Smooth muscle cell (in vitro differentiated cells): ENCODE measurements around the gene LIAS. TPM values are rescaled to one million over a fixed set of nuclear protein-coding genes. Genes with fewer than 3 reads are reported as not detected.
"Not testable (repeated sequence)": the region's sequence is repeated elsewhere in the genome, so short reads cannot be mapped to it uniquely, and the experiment has no call there.

Experiments used
- DNase-seq: peaks from one replicate; lab custom pipeline; 2025; ENCODE audit not compliant: unreplicated experiment; lab: John Stamatoyannopoulos, UW
- H2AFZ ChIP-seq: fragments of 200-600 bp; sonication (generic); 2 replicates; pipeline ENCODE4 v1.6.0; 2016; ENCODE audit warnings: antibody characterized with exemption, low read depth, mild to moderate bottlenecking
- H3F3A ChIP-seq: fragments of 200-600 bp; sonication (generic); 2 replicates; pipeline ENCODE4 v1.6.0; 2017; ENCODE audit warnings: antibody characterized with exemption, low read depth
- H3K27ac ChIP-seq: fragments of 200-600 bp; sonication (generic); 2 replicates; pipeline ENCODE4 v1.5.1; 2016; ENCODE audit warnings: low read depth, mild to moderate bottlenecking
- H3K27me3 ChIP-seq: fragments of 200-600 bp; sonication (generic); 2 replicates; pipeline ENCODE4 v1.6.1; 2016; ENCODE audit warnings: low read depth, mild to moderate bottlenecking
- H3K36me3 ChIP-seq: fragments of 200-600 bp; sonication (generic); 2 replicates; pipeline ENCODE4 v1.5.1; 2016; ENCODE audit warnings: low read depth
- H3K4me1 ChIP-seq: fragments of 200-600 bp; sonication (generic); 2 replicates; pipeline ENCODE4 v1.5.1; 2016; ENCODE audit warnings: low read depth
- H3K4me2 ChIP-seq: fragments of 200-600 bp; sonication (generic); 2 replicates; pipeline ENCODE4 v1.6.0; 2016; ENCODE audit warnings: mild to moderate bottlenecking
- H3K4me3 ChIP-seq: fragments of 200-600 bp; sonication (generic); 2 replicates; pipeline ENCODE4 v1.5.1; 2016; ENCODE audit warnings: mild to moderate bottlenecking
- H3K79me2 ChIP-seq: fragments of 200-600 bp; sonication (generic); 2 replicates; pipeline ENCODE4 v1.6.0; 2016; ENCODE audit warnings: low read depth, mild to moderate bottlenecking
- H3K9ac ChIP-seq: fragments of 200-600 bp; sonication (generic); 2 replicates; pipeline ENCODE4 v1.6.0; 2016; ENCODE audit warnings: low read depth
- H3K9me3 ChIP-seq: fragments of 200-600 bp; sonication (generic); replicated peaks from 2 replicates; pipeline ENCODE4 v1.5.1; 2016; ENCODE audit warnings: low read depth
- H4K20me1 ChIP-seq: fragments of 200-600 bp; sonication (generic); 2 replicates; pipeline ENCODE4 v1.6.0; 2016; ENCODE audit warnings: low read depth
- WGBS: methylation state at CpG from one replicate; pipeline ENCODE4 v1.1.7; 2016; ENCODE audit warnings: low lambda C conversion rate; 5-methylcytosine and 5-hydroxymethylcytosine counted together
- polyA plus RNA-seq: library from polyadenylated mRNA; unstranded; fragments of >200 nt; fragmentation: Nextera tagmentation; extraction: Ambion mirVana; gene quantifications from 2 replicates; pipeline ENCODE4 v1.2.1, GENCODE V29; 2016
- total RNA-seq: library from RNA; depleted of rRNA; stranded (reverse); fragments of >200 nt; gene quantifications from 2 replicates; pipeline ENCODE4 v1.2.3, GENCODE V29; 2014
- TF ChIP-seq, protein P1 (sequence below): fragments of 200-600 bp; sonication (generic); IDR thresholded peaks from 2 replicates; pipeline ENCODE4 v1.5.1; 2017; ENCODE audit warnings: borderline replicate concordance, mild to moderate bottlenecking, antibody characterized with exemption; ENCODE audit not compliant: insufficient read depth, poor library complexity, severe bottlenecking

The LIAS gene
- total and polyA plus RNA-seq, 2 experiments from 2014 or later, result 6.6 to 10.5 TPM

DNA sequence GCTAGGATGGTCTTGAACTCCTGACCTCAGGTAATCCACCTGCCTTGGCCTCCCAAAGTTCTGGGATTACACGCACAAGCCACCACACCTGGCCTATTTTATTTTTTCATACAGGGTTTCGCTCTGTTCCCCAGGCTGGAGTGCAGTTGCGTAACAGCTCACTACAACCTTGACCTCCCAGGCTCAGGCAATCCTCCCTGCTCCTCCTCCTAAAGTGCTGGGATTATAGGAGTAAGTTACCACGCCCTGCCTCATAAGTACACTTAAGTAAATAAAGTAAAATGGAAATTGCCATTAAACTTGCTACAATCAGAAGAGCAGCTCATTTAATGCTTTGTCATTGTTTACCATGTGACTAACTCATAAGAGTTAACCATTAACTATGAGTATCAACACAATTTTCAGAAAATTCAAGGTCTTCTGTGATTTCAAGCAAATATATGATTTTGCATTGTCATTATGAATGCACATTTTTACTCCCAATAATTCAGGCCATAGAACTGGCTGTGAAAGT is 56.1 kb downstream of the LIAS start:
- peaks cover 83% of the 10 kb centered on the region for H4K20me1 ChIP-seq
- H3K27ac ChIP-seq, result peak overlapping the region; percentile 27
- peaks cover 58% of the 10 kb centered on the region for H3K79me2 ChIP-seq
- TF ChIP-seq, protein P1, sequence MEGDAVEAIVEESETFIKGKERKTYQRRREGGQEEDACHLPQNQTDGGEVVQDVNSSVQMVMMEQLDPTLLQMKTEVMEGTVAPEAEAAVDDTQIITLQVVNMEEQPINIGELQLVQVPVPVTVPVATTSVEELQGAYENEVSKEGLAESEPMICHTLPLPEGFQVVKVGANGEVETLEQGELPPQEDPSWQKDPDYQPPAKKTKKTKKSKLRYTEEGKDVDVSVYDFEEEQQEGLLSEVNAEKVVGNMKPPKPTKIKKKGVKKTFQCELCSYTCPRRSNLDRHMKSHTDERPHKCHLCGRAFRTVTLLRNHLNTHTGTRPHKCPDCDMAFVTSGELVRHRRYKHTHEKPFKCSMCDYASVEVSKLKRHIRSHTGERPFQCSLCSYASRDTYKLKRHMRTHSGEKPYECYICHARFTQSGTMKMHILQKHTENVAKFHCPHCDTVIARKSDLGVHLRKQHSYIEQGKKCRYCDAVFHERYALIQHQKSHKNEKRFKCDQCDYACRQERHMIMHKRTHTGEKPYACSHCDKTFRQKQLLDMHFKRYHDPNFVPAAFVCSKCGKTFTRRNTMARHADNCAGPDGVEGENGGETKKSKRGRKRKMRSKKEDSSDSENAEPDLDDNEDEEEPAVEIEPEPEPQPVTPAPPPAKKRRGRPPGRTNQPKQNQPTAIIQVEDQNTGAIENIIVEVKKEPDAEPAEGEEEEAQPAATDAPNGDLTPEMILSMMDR, result no peak
- H3K27me3 ChIP-seq, result no peaks in the 10 kb centered on the region
- H3K9ac ChIP-seq, result no peak overlapping the region
- WGBS, result 77% methylated on average over 4 of the region's 4 CpGs
- DNase-seq, result no peak
- no peak overlapping the region for H2AFZ ChIP-seq
- H3K9me3 ChIP-seq, result no peaks in the 10 kb centered on the region
- H3K4me2 ChIP-seq, result no peak overlapping the region
- no peak overlapping the region for H3K4me3 ChIP-seq
- H3K4me1 ChIP-seq, result no peaks in the 10 kb centered on the region
- H3K36me3 ChIP-seq, result peaks cover 16% of the 10 kb centered on the region
- no peaks in the 10 kb centered on the region for H3F3A ChIP-seq

DNA sequence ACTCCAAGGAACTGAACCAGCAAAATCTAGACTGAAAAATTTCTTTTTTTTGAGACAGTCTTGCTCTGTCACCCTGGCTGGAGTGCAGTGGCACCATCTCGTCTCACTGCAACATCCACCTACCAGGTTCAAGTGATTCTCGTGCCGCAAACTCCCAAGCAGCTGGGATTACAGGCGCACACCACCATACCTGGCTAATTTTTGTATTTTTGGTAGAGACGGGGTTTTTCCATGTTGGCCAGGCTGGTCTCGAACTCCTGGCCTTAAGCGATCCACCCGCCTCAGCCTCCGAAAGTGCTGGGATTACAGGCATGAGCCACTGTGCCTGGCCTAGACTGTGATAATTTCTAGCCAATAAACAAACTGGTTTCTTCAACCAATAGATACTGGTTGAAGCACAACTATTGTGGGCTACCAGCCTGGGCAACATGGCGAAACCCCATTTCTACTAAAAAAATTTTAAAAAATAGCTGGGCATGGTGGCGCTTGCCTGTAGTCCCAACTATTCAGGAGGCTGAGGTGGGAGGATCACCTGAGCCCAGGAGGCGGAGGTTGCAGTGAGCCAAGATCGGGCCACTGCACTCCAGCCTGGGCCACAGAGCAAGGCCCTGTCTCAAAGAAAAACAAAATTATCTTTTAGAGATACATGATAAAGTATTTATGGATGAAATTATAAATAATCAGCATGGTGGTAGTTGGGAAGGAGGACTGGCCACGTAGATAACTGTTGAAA is 57.0 kb downstream of the LIAS start:
- not testable (repeated sequence) for H3K9me3 ChIP-seq, H3F3A ChIP-seq, H3K36me3 ChIP-seq, H3K4me2 ChIP-seq, H2AFZ ChIP-seq, DNase-seq, H3K4me3 ChIP-seq, H3K9ac ChIP-seq, H3K4me1 ChIP-seq, H3K27me3 ChIP-seq
- H4K20me1 ChIP-seq, result peaks cover 86% of the 10 kb centered on the region
- peak overlapping the region; percentile 27 for H3K27ac ChIP-seq
- H3K79me2 ChIP-seq, result peaks cover 67% of the 10 kb centered on the region
- WGBS, result 97% methylated on average over 14 of the region's 14 CpGs

DNA sequence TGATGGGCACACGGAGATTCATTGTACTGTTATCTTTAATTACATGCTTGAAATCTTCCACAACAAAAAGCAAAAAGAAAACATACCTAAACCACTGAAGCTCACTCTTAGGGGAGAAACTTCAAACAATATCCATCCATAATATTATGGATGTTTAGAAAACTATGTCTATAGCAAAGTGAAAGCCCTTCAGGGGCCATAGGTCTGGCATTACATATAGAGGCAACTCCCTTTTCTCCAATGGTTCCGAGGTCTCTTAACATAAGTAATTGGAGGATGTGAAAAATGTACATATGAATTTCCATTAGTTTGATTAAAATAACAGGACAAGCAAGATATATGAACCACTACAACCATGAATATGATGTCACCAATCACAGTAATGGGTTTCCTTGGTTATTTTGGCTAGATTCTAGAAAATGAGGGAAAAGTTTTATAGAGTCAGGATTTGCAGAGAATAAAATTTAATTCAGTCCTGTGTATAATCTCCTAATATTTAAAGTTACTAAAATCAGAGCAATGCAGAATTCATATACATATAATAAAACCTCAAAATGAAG is 57.6 kb downstream of the LIAS start:
- no peak overlapping the region for H2AFZ ChIP-seq
- no peaks in the 10 kb centered on the region for H3F3A ChIP-seq
- H3K9me3 ChIP-seq, result no peaks in the 10 kb centered on the region
- H3K4me2 ChIP-seq, result no peak overlapping the region
- H3K79me2 ChIP-seq, result peaks cover 73% of the 10 kb centered on the region
- H3K27me3 ChIP-seq, result no peaks in the 10 kb centered on the region
- H3K4me1 ChIP-seq, result no peaks in the 10 kb centered on the region
- no peak overlapping the region for H3K27ac ChIP-seq
- TF ChIP-seq, protein P1, result no peak
- no peak overlapping the region for H3K4me3 ChIP-seq
- DNase-seq, result no peak
- H3K9ac ChIP-seq, result no peak overlapping the region
- H4K20me1 ChIP-seq, result peaks cover 91% of the 10 kb centered on the region
- H3K36me3 ChIP-seq, result peaks cover 7% of the 10 kb centered on the region
- 91% methylated on average over 2 of the region's 2 CpGs for WGBS

DNA sequence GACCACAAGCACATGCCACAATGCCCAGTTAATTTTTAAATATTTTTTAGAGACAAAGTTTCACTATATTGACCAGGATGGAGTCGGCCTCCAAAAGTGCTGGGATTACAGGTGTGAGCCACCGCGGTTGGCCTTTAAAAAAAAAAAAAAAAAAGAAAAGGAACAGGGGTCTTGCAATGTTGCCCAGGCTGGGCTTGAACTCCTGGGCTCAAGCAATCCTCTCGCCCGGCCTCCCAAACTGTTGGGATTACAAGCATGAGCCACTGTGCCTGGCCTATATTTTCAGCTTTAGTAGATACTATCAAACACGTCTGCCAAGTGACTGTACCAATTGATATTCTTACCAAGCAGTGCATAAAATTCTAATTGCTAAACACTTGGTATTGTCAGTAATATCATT is 59.6 kb downstream of the LIAS start:
- peaks cover 97% of the 10 kb centered on the region for H4K20me1 ChIP-seq
- no peak overlapping the region for H3K27ac ChIP-seq
- H3K4me2 ChIP-seq, result no peak overlapping the region
- H3F3A ChIP-seq, result no peaks in the 10 kb centered on the region
- H3K4me1 ChIP-seq, result peaks cover 7% of the 10 kb centered on the region
- WGBS, result 95% methylated on average over 6 of the region's 6 CpGs
- DNase-seq, result no peak
- no peaks in the 10 kb centered on the region for H3K27me3 ChIP-seq
- TF ChIP-seq, protein P1, result no peak
- no peak overlapping the region for H3K9ac ChIP-seq
- no peaks in the 10 kb centered on the region for H3K9me3 ChIP-seq
- H2AFZ ChIP-seq, result no peak overlapping the region
- H3K4me3 ChIP-seq, result no peak overlapping the region
- peaks cover 93% of the 10 kb centered on the region for H3K79me2 ChIP-seq
- H3K36me3 ChIP-seq, result peaks cover 4% of the 10 kb centered on the region
